Stimulated activated CD4-positive, alpha-beta T cell treated with anti-CD3 and anti-CD28 coated beads, Interleukin-12 subunit alpha, Interleukin-12 subunit beta, amount 100 ng/mL, for 24 hours (primary cell): Measurements from ENCODE around the gene MBD3L2.
"Not testable (repeated sequence)": the region's sequence is repeated elsewhere in the genome, so short reads cannot be mapped to it uniquely, and the experiment has no call there.

ENCODE experiments used
- DNase-seq, 2 experiments: peaks; one replicate each; pipeline ENCODE4 v3.0.0-alpha.2; 2020; ENCODE audit warnings: low read depth in 2 of 2

MBD3L2 gene

DNA sequence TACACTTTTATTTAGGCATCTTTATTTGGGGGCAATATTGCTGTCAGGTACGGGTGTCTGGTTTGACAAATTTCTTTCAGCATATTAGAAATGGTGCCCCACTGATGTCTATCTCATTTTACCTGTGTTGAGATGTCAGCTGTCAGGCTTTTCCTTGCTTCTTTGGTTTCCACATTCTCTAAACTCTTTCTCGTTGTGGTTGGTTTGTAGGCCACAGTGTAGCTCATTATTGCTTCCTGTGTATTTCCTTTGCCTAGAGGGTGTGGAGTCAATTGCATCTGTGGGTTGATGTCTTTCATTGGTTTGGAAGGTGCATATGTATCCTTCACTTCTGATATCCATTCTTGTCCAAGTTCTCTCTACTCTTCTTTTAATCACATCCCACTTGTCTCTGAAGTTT is 10.9 kb downstream of the MBD3L2 start:
- not testable (repeated sequence) for DNase-seq

DNA sequence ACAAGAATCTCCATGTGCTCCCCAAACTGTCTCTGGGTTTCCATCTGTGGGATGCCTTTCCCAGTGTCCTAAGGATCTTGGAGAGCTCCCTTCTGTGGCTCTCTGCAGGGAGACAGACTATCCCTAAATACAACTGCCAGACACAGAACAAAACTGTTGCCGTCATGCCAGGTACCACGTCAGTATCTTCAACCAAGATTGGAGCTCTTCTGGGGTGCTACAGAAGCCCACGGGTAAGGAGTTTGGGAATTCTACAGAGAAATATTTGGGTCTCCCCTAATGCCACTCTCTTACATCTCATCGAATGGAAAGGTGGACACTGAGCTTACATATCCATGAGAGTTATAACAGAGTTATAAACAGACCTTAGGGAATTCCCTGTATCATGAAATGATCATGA is 14.2 kb downstream of the MBD3L2 start:
- DNase-seq: no peak

DNA sequence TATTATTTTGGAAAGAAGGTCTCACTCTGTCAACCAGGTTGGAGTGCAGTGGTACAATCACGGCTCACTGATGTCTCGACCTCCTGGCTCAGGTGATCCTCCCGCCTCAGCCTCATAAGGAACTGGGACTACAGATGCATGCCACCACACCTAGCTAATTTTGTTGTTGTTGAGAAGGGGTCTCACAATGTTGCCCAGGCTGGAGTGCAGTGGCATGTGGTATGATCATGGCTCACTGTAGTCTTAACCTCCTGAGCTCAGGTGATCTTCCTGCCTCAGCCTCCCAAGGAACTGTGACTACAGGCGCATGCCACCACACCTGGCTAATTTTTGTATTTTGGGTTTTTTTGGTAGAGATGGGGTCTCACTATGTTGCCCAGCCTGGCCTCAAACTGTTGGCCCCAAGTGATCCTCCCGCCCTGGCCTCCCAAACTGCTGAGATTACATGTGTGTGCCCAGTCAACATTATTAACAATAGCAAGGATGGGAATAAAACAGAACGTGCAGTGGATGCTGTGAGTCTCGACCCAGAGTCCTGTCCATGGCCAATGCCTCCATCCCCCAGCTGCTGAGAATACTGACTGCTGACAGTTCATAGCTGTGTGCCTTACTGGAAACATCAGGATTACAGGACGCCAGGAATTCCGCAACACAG is 14.8 kb downstream of the MBD3L2 start:
- DNase-seq: no peak

DNA sequence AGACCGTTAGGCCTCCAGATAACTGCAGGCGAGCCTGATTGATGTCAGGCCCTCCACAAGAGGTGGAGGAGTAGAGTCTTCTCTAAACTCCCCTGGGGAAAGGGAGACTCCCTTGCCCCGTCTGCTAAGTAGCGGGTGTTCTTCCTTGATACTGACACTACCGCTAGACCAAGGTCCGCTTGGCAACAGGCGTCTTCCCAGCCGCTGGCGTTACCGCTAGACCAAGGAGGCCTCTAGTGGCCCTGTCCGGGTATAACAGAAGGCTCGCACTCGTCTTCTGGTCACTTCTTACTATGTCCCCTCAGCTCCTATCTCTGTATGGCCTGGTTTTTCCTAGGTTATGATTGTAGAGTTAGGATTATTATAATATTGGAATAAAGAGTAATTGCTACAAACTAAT is 18.0 kb downstream of the MBD3L2 start:
- DNase-seq: not testable (repeated sequence)

DNA sequence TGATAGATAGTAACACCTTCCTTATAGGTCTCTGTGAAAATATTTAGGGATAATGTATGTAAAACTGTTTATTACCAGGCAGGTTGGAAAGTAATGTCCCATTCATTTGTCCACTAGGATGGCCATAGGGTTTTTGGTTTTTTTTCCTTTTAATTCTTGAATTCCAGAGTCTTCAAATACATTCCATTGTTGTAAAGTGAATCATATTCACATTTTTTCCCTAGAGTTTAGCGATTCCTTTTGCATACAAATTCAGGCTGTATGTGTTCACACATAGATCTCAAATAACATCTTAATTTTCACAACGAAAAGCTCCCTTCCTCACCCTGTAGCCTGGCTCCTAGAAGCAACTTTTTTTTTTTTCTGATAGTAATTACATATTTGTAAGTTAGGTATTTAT is 18.6 kb downstream of the MBD3L2 start:
- no peak for DNase-seq

DNA sequence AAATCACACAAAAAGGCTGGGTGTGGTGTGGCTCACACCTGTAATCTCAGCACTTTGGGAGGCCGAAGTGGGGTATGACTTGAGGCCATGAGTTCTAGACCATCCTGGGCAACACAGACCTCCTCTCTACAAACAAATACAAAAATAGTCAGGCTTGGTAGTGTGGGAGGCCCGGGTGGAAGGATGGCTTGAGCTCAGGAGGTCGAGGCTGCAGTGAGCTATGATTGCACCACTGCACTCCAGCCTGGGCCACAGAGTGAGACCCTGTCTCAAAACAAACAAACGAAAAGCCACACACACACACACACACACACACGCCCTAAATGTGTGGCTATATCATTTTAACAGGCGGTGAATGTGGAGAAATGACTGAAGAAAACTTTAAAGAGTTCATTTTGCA is 19.5 kb downstream of the MBD3L2 start:
- DNase-seq: no peak

DNA sequence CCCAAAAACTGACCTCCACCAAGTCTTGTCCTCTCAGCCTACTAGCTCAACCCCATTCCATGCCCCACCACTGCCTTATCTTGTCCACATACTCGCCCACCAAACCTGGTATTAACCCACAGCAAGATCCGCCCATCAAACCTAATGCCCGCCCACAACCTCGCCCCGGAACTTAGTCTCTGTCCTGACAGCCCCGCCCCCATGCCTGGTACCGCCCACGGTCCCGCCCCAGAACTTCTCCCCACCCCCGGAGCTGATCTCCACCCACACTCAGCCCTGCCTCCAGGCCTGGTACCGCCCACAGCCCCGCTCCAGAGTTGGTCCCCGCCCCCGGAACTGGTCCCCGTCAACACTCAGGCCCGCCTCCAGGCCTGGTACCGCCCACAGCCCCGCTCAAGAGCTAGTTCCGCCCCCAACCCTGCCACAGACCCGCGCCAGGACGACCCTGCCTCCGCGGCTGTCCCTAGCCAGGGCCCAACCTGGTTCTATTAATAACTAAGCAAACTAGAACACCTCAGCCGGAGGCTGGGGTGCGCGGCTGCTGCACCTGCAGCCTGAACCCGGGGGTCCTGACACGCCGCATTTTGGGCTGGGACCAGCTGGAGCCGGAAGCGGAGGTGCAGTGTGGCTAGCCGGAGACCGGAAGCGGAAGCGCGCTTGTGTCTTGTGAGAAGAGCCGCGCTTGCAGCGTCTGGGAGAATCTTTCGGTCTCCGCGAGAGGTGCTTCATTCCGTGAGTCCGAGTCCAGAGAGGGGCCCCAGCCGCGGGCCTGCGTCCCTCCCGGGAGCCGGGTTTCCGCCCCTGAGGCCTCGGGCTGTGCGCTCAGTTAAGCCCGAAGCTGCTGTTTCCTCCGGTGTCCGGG is 20.2 kb downstream of the MBD3L2 start, which contains the start of gene ZNF557:
Gene ZNF557 (plus strand): TSS at position 662 of the 862 bp plus-strand sequence. CDS start 5,372 bp downstream, outside the sequence.
- peak; percentile 97 to 99 for DNase-seq

DNA sequence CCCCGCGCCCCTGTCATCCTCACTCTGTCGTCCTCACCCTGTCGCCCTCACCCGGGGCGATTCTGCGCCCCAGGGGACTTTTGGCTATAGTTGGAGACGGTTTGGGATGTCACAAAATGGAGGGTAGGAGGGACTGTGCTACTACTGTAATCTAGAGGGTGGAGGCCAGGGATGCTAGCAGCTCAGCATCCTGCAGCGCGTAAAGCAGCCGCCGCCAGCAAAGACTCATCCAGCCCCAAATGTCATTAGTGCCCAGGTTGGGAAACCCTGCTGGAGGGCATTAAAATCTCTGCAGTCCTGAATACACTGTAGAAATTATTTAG is 20.7 kb downstream of the MBD3L2 start:
- DNase-seq: no peak

DNA sequence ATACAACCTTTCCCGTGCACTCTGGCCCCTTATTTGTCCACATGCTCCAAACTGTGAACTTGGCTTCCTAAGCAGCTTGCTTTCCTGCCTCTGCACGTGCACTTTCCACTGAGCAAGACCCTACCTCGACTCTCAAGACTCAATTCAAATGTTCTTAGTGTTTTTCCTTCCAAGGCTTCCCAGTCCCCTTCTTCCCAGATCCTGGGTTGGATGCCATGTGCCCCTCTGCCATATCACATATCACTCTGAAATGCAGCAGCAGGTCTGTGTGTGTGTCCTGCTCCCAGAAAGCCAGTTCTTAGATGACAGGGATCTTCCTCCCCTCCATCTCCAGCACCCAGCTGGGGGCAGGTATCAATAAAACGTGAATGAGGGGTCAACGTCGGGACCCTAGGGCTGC is 23.4 kb downstream of the MBD3L2 start:
- DNase-seq: no peak

DNA sequence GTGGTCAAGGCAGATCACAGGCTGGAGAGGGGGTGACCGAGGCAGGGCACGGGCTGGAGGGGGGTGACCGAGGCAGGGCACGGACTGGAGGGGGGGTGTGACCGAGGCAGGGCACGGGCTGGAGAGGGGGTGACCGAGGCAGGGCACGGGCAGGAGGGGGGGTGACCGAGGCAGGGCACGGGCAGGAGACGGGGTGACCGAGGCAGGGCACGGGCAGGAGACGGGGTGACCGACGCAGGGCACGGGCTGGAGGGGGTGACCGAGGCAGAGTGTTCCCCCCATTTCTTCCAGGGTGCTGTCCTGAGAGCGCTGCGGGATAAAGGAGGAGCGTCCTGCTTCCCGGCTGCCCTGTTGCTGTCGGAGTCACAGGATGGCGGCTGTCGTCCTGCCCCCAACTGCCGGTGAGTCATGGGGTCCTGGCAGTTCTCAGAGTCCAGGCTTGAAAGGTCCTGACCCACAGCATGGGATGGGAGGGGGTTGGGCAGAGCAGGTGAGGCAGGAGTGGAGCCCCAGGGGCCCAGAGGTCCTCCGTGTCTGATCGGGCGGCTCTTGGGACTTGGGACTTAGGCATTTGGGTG is 25.7 kb downstream of the MBD3L2 start:
- no peak for DNase-seq

DNA sequence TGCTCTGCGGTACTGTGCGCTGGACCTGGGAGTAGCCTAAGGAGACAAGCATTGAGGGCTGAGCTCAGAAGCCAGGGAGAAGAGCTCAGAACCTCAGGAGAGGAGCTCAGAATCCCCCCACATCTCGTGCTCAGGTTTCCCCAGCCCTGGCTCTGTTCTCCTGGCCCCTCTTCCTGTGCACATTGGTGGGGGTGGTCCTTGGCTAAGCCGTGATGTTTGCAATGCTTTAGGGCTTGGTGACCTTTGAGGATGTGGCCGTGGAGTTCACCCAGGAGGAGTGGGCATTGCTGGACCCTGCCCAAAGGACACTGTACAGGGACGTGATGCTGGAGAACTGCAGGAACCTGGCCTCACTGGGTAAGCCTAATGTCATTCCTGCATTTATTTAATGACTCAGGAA is 27.0 kb downstream of the MBD3L2 start:
- DNase-seq: no peak

DNA sequence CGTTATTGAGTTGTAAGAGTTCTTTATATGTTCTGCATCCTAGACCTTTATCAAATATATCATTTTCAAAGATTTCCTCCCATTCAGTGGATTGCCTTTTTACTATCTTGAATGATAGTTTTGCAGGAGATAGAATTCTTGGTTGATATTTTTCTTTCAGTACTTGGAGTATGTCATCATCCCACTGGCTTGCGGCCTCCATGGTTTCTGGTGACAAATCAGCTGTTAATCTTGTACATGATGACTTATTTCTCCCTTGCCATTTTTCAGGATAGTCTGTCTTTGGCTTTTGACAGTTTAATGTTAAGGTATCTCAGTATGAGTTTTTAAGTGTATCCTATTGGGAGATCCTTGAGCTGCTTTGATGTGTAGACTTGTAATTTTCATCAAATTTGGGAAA is 28.9 kb downstream of the MBD3L2 start:
- no peak for DNase-seq

DNA sequence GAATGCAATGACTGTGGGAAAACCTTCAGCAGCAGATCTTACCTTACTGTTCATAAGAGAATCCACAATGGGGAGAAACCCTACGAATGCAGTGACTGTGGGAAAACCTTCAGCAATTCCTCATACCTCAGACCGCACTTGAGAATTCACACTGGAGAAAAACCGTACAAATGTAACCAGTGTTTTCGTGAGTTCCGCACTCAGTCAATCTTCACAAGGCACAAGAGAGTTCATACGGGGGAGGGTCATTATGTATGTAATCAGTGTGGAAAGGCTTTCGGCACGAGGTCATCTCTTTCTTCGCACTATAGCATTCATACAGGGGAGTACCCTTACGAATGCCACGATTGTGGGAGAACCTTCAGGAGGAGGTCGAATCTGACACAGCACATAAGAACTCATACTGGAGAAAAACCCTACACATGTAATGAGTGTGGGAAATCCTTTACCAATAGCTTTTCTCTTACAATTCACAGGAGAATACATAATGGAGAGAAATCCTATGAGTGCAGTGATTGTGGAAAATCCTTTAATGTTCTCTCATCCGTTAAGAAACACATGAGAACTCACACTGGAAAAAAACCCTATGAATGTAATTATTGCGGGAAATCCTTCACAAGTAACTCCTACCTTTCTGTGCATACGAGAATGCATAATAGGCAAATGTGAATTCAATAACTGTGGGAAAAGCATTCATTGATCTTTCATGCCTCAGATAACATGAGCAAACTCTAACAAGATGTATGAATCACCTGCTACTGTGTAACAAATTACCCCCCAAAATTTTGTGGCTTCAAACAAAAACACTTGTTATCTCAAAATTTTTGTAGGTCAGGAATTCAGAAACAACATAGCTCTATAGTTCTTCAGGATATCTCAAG is 34.2 kb downstream of the MBD3L2 start:
- no peak for DNase-seq

DNA sequence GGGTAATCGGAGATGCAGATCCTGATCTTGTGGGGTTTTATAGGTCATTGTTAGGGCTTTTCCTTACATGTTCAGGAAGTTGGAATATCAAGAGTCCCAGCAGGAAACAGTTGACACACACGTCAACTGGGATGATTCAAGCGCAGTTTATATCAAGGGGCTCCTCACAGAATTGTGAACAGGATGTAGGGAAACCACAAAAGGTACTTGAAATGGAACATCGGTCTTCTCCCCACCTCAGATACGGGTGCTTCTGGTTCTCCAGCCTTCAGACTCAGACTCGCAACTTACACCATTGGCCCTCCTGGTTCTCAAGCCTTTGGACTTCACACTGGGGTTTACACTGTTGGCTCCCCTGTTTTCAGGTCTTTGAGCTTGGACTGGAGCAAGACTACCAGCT is 39.9 kb downstream of the MBD3L2 start:
- no peak for DNase-seq

DNA sequence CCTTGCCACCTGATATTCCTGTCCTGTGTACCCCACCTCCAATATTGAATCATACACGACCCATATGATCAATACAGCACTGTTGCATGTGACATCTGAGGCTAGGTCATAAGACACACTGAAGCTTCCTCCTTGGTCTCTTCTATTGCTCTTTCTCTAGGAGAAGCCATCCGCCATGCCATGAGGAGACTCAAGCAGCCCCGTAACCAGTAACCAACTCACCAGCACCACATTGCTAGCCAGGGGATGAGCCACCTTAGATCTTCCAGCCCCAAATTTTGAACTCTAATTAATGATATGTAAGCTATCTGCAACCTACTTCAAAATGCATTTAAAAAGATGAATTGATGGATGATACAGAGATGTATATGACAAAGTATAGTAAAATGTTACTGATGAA is 49.0 kb downstream of the MBD3L2 start:
- DNase-seq: no peak

DNA sequence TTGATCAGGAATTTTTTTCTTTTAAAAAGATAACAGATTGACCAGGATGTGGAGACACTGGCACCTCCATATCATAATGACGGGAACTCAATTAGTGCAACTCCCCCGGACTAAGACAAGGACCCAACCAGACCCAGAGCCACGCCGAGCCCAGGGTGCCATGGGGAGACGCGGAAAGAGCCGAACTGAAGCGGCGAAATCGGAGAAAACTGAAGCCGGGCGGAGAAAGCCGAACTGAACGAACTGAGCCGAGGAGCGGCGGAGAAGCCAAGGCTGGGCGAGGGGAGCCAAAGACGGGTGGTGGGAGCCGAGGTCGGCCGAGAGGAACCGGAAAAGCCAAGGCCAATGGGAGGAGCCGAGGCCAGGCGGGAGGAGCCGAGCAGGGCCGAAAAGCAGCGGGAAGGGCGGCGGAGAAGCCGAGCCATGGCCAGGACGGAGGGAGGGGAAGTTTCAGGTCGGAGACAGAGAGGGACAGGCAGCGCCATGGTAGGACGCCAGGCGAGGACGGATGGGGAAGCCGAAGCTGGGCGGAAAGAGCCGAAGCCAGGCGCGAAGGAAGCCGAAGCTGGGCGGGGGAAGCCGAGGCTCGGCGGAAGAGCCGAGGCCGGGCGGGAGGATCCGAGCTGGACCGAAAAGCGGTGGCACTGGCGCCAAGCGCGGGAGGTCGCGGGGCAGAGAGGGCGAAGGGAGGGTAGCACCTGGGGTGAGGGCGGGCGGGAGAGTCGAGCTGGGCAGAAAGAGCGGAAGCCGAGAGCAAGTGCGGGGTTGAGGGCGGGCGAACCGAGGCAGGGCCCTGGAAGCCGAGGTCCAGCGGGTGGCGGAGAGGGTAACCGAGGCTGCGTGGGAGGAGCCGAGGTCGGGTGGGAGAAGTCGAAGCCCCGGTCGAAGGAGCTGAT is 49.8 kb downstream of the MBD3L2 start:
- peak; percentile 81 to 86 for DNase-seq

DNA sequence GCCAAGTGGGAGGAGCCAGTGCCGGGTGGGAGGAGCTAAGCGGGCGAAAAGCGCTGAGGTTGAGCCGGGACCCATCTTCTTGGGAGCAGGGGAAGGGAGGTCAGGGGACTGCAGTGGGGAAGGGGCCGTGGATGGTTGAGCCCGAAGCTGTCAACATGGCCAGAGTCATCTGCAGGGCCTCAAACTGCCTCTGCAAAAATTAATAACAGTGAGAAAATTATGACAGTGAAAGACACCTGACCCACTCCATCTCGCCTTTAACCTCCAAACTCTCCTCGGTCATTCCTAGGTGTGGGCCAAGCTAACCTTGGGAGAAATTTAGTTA is 50.4 kb downstream of the MBD3L2 start:
- peak in 1 of 2 experiments; percentile 83 for DNase-seq
